Heart right ventricle (tissue), 16 donors: ENCODE data around the gene BORCS5. TPM values are rescaled to one million over a fixed set of nuclear protein-coding genes. Genes with fewer than 3 reads are reported as not detected.
"Not testable (repeated sequence)": the region's sequence is repeated elsewhere in the genome, so short reads cannot be mapped to it uniquely, and the experiment has no call there.

Source experiments
- ATAC-seq, 8 donors: fragments of 200-7000 bp; cut with Tn5 transposase; one replicate each; pipeline ENCODE4 v1.9.1; 2020; ENCODE audit warnings: mild to moderate bottlenecking in 8 of 8, moderate library complexity in 8 of 8, moderate number of reproducible peaks in 1 of 8
- DNase-seq, 2 donors: peaks; one replicate each; pipeline ENCODE4 v3.0.0-alpha.2; 2020
- H3K27ac ChIP-seq, 10 donors: fragments of 200-600 bp; sonication (generic) in 2 of 10; one replicate each; pipeline versions ENCODE4 v1.5.0 to v1.8.0; 2020 to 2022; ENCODE audit warnings: mild to moderate bottlenecking in 3 of 10
- H3K27me3 ChIP-seq, 7 donors: fragments of 200-600 bp; one replicate each; pipeline ENCODE4 v1.8.0; 2021 to 2022; ENCODE audit warnings: mild to moderate bottlenecking in 2 of 7
- H3K36me3 ChIP-seq, 9 donors: fragments of 200-600 bp; sonication (generic) in 1 of 9; one replicate each; pipeline versions ENCODE4 v1.5.0 to v1.8.0; 2020 to 2022; ENCODE audit warnings: mild to moderate bottlenecking in 2 of 9
- H3K4me1 ChIP-seq, 9 donors: fragments of 200-600 bp; sonication (generic) in 1 of 9; one replicate each; pipeline versions ENCODE4 v1.5.0 to v1.8.0; 2020 to 2022; ENCODE audit warnings: mild to moderate bottlenecking in 4 of 9
- H3K4me3 ChIP-seq, 10 donors: fragments of 200-600 bp; sonication (generic) in 2 of 10; one replicate each; pipeline versions ENCODE4 v1.5.0 to v1.8.0; 2020 to 2022; ENCODE audit warnings: mild to moderate bottlenecking in 7 of 10, moderate library complexity in 2 of 10
- H3K9me3 ChIP-seq, 11 donors: fragments of 200-600 bp in 10 of 11; sonication (generic) in 2 of 11; one replicate each; pipeline versions ENCODE4 v1.5.0 to v1.8.0; 2013 to 2022; ENCODE audit warnings: mild to moderate bottlenecking in 2 of 11, control low read depth in 1 of 11, moderate library complexity in 1 of 11
- CTCF ChIP-seq, 9 donors: fragments of 200-600 bp; sonication (generic) in 2 of 9; IDR thresholded peaks; one replicate each; pipeline versions ENCODE4 v1.5.0 to v1.8.0; 2021 to 2022; ENCODE audit warnings: antibody characterized with exemption in 9 of 9, mild to moderate bottlenecking in 5 of 9, moderate library complexity in 1 of 9
- WGBS, 2 donors: extraction: QIAGEN DNeasy Blood & Tissue Kit; methylation state at CpG; one replicate each; pipeline ENCODE4 v1.1.7; 2013; ENCODE audit warnings: inconsistent platforms in 1 of 2; 5-methylcytosine and 5-hydroxymethylcytosine counted together
- intact Hi-C, 10 donors: fragments of 100-400 bp; cut with DNase I; formaldehyde crosslinking; loops; one replicate each; pipeline versions ENCODE4 v1.11.1 to v1.14.2; 2022
- long read RNA-seq, 3 donors: library from polyadenylated mRNA; unstranded; transcript quantifications; one replicate each; pipeline ENCODE4 v2.0.0, GENCODE V29; 2020 to 2021
- polyA plus RNA-seq, 2 donors: library from polyadenylated mRNA; stranded (reverse); fragments of 200-250 nt; gene quantifications; one replicate each; pipeline ENCODE4 v1.2.3, GENCODE V29; 2013
- total RNA-seq, 10 donors: library from RNA; stranded (reverse); fragmentation: NEBNext Ultra II Directional in 3 of 10; extraction: Animal tissue kit (Norgen Biotek cat#: 25700) in 3 of 10; gene quantifications; one replicate each; pipeline versions ENCODE4 v1.2.1 to v1.2.4, GENCODE V29; 2021 to 2023
- donor health status: Arrhythmogenic right ventricular cardiomyopathy.
- donor health status: ischemic (EF 13 %, LVEDD 7.1; RV severe dilation, severe dysfunction).
- donor health status: healthy with polysubstance abuse.
- donor health status: DM: no; HTN: yes; CAD: no.
- donor health status: DM: no; HTN: no; CAD: no.
- donor health status: ischemic (EF 25% LVEDD 6.9; RV normal size, moderate dysfunction).
- donor health status: ischemic (EF 25% LVEDD 5.7; RV mildly dilated, moderate dysfunction).
- donor health status: healthy.
- donor health status: DM: yes; HTN: yes; CAD: no.
- donor health status: Ischemic cardiomyopathy.
- donor health status: ischemic (EF 35%, LVEDD 5.7; RV mildly dilated, moderate dysfunction).
- donor health status: nonischemic (EF 11% LVEDD 7.7; RV severe dilation, severe dysfunction).
- donor health status: DM: yes; HTN: yes; CAD: no.
- donor health status: PGD.
- donor health status: ischemic (EF 29% LVEDD 5.4; RV normal size, mild dysfunction).
- donor health status: nonischemic (EF 23%, LVEDD 6.1; RV moderate dilation, normal function).

The BORCS5 gene
- total RNA-seq (10 to 100 TPM in 8 of 10 donors, 1 to 10 TPM in 2; 7.5 to 15.4 (median 11.9) TPM), polyA plus RNA-seq (1 to 10 TPM; 2.5 to 8.3 TPM)
- long read RNA-seq, donor 1, full-length matches to known transcripts: 6 of 10 reads
- long read RNA-seq, donor 1, partial matches to known transcripts: 0 of 10 reads
- long read RNA-seq, donor 1, other reads (novel, unspliced or antisense): 4 of 10 reads
- long read RNA-seq, donor 2, full-length matches to known transcripts: 6 of 9 reads
- long read RNA-seq, donor 2, partial matches to known transcripts: 0 of 9 reads
- long read RNA-seq, donor 2, other reads (novel, unspliced or antisense): 3 of 9 reads
- long read RNA-seq, donor 3, full-length matches to known transcripts: 3 of 6 reads
- long read RNA-seq, donor 3, partial matches to known transcripts: 1 of 6 reads
- long read RNA-seq, donor 3, other reads (novel, unspliced or antisense): 2 of 6 reads

- peak within 1 kb of the TSS; percentile 53 to 97 (median 86) for H3K4me3 ChIP-seq
- no peaks in the 10 kb centered on the region for H3K27me3 ChIP-seq
- peaks cover 0 to 27% (median 12%) of the 10 kb centered on the region in 9 donors for H3K4me1 ChIP-seq
- DNase-seq: peak; percentile 95 to 98
- ATAC-seq: peak; percentile 98 to 99 (median 98)
- intact Hi-C loops: no loop called here
- H3K9me3 ChIP-seq: no peaks in the 10 kb centered on the region
- WGBS, 2 donors: 0% methylated on average over 72 of the region's 72 CpGs
- H3K27ac ChIP-seq: peak within 1 kb of the TSS; percentile 73 to 99 (median 96)
- peaks cover 0 to 7% (median 0%) of the 10 kb centered on the region in 9 donors for H3K36me3 ChIP-seq
- peak in 6 of 9 donors; percentile 7 to 52 (median 29) for TF ChIP-seq CTCF (IDR thresholded peaks at IDR 0.05)
These were observed at the start of gene BORCS5 for GRCh38 chr12:12356896-12357718. BORCS5 (plus strand) TSS chr12:12357078; CDS start chr12:12357452, 374 bp downstream.

- 87 to 92% methylated on average over 8 to 10 of the region's 10 CpGs for WGBS, 2 donors
These were observed 46.2 kb upstream of the BORCS5 start for GRCh38 chr12:12310695-12311094.

GRCh38 chr12:12315838-12316237, 41.0 kb upstream of the BORCS5 start:
- H3K4me3 ChIP-seq: no peak overlapping the region
- H3K27me3 ChIP-seq: no peaks in the 10 kb centered on the region
- no peak for DNase-seq
- no peak overlapping the region for H3K27ac ChIP-seq
- intact Hi-C loops: no loop called here
- H3K36me3 ChIP-seq: no peaks in the 10 kb centered on the region
- H3K4me1 ChIP-seq: peaks cover 0 to 12% (median 3%) of the 10 kb centered on the region in 9 donors
- no peaks in the 10 kb centered on the region for H3K9me3 ChIP-seq
- no peak for ATAC-seq
- TF ChIP-seq CTCF (IDR thresholded peaks at IDR 0.05): no peak

More at GRCh38 chr12:12310695-12311094, 46.2 kb upstream of the BORCS5 start:
- H3K27ac ChIP-seq, H3K9me3 ChIP-seq, H3K4me1 ChIP-seq, H3K27me3 ChIP-seq, H3K4me3 ChIP-seq, DNase-seq, ATAC-seq, H3K36me3 ChIP-seq, intact Hi-C loops: not testable (repeated sequence)

- intact Hi-C loops: loop anchor here in 1 of 10 donors (5.0 kb wide), 1 partner anchor 52 kb away; the partner anchor contains the start of gene LRP6
- Histone ChIP-seq H3K27me3 (no peaks in the 10 kb centered on the region), H3K4me1 (peaks cover 0 to 13% (median 3%) of the 10 kb centered on the region in 9 donors), H3K9me3 (no peaks in the 10 kb centered on the region), H3K27ac (peak overlapping the region in 9 of 10 donors; percentile 2 to 71 (median 21)), H3K4me3 (peak overlapping the region in 5 of 10 donors; percentile 0 to 32 (median 8)), H3K36me3 (no peaks in the 10 kb centered on the region)
- no peak for DNase-seq
- TF ChIP-seq CTCF (IDR thresholded peaks at IDR 0.05): no peak
- WGBS, 2 donors: 65 to 77% methylated on average over 9 of the region's 9 CpGs
- peak in 4 of 8 donors; percentile 14 to 46 (median 32) for ATAC-seq
These were observed 37.3 kb upstream of the BORCS5 start for GRCh38 chr12:12319451-12320183.
